H1 (cell line): ENCODE data around the gene DIP2C. TPM values are rescaled to one million over a fixed set of nuclear protein-coding genes. Genes with fewer than 3 reads are reported as not detected.

ENCODE experiments used
- CTCF ChIA-PET: fragments of 300-600 bp; sonication (Branson Sonifier 250); formaldehyde crosslinking; loops from one replicate; lab custom pipeline; 2021; ENCODE audit not compliant: partially characterized antibody; lab: Charles Lee
- POLR2A ChIA-PET: fragments of 300-600 bp; sonication (Branson Sonifier 250); formaldehyde crosslinking; loops from one replicate; lab custom pipeline; 2021; ENCODE audit warnings: inconsistent platforms; ENCODE audit not compliant: partially characterized antibody; lab: Charles Lee
- DNase-seq, 2 experiments: peaks; one replicate each; pipeline versions ENCODE4 v3.0.0 to v3.0.0-alpha.2; 2010 to 2022; ENCODE audit warnings: low spot score in 2 of 2, low read depth in 1 of 2, mixed read lengths in 1 of 2
- FAIRE-seq: peaks from 2 replicates; lab custom pipeline; 2011; peaks lifted over from hg19 to GRCh38; lab: Jason Lieb, UNC
- H2AFZ ChIP-seq: 2 replicates; pipeline ENCODE4 v1.8.1; 2012; ENCODE audit warnings: low read length, inconsistent platforms
- H2AK5ac ChIP-seq: 2 replicates; pipeline ENCODE4 v1.6.1; 2013; ENCODE audit warnings: low read depth, low read length
- H2BK120ac ChIP-seq: replicated peaks from 2 replicates; pipeline ENCODE3; 2013; ENCODE audit warnings: low read depth, low read length, inconsistent platforms
- H2BK12ac ChIP-seq: 2 replicates; pipeline ENCODE4 v1.6.1; 2013; ENCODE audit warnings: low read depth, low read length
- H2BK15ac ChIP-seq: 2 replicates; pipeline ENCODE4 v1.6.1; 2013; ENCODE audit warnings: low read length
- H2BK20ac ChIP-seq: 2 replicates; pipeline ENCODE4 v1.6.1; 2013; ENCODE audit warnings: low read length
- H2BK5ac ChIP-seq: 2 replicates; pipeline ENCODE4 v1.6.1; 2013; ENCODE audit warnings: low read depth, low read length
- H3K14ac ChIP-seq: 2 replicates; pipeline ENCODE4 v1.6.1; 2013; ENCODE audit warnings: inconsistent platforms; ENCODE audit not compliant: insufficient read length
- H3K18ac ChIP-seq: 2 replicates; pipeline ENCODE4 v1.6.1; 2013; ENCODE audit warnings: low read length; ENCODE audit errors: extremely low read depth
- H3K23ac ChIP-seq: 2 replicates; pipeline ENCODE4 v1.6.1; 2013; ENCODE audit warnings: inconsistent platforms; ENCODE audit not compliant: insufficient read length
- H3K23me2 ChIP-seq: 2 replicates; pipeline ENCODE4 v1.6.1; 2013; ENCODE audit warnings: low read depth, low read length
- H3K27ac ChIP-seq: 2 replicates; pipeline ENCODE4 v1.6.1; 2011; ENCODE audit warnings: low read depth, low read length, inconsistent platforms
- H3K27me3 ChIP-seq, 4 experiments: replicated peaks in 1 of 4; 1 replicate in 1 of 4; 2 replicates in 3 of 4; pipeline versions ENCODE4 v1.6.1 to v1.8.1; 2011 to 2013; ENCODE audit warnings: low read length in 3 of 4, mild to moderate bottlenecking in 3 of 4, inconsistent platforms in 2 of 4, mixed read lengths in 2 of 4, moderate library complexity in 1 of 4; ENCODE audit not compliant: control insufficient read depth in 3 of 4, insufficient read depth in 3 of 4; ENCODE audit errors: extremely low read depth in 1 of 4
- H3K36me3 ChIP-seq, 4 experiments: 2 replicates each; pipeline versions ENCODE4 v1.6.1 to v1.8.1; 2011 to 2013; ENCODE audit warnings: mild to moderate bottlenecking in 4 of 4, low read length in 3 of 4, moderate library complexity in 2 of 4, control low read depth in 1 of 4, inconsistent platforms in 1 of 4; ENCODE audit not compliant: insufficient read depth in 4 of 4, control insufficient read depth in 2 of 4
- H3K4ac ChIP-seq: replicated peaks from 2 replicates; pipeline ENCODE3; 2013; ENCODE audit warnings: low read length, low read depth, mixed read lengths, inconsistent platforms; ENCODE audit not compliant: insufficient read length
- H3K4me1 ChIP-seq, 4 experiments: replicated peaks in 1 of 4; 1 replicate in 1 of 4; 2 replicates in 3 of 4; pipeline versions ENCODE4 v1.6.1 to v1.8.1; 2011 to 2013; ENCODE audit warnings: low read length in 3 of 4, inconsistent platforms in 2 of 4, mixed read lengths in 1 of 4; ENCODE audit not compliant: insufficient read depth in 4 of 4, control insufficient read depth in 3 of 4
- H3K4me2 ChIP-seq, 2 experiments: 2 replicates each; pipeline versions ENCODE4 v1.6.1 to v1.8.1; 2011 to 2013; ENCODE audit warnings: low read depth in 2 of 2, low read length in 2 of 2, control low read depth in 1 of 2, inconsistent platforms in 1 of 2, mild to moderate bottlenecking in 1 of 2; ENCODE audit not compliant: insufficient read depth in 1 of 2
- H3K4me3 ChIP-seq, 4 experiments: fragments of 200-600, 300-600 bp in 1 of 4; sonication (generic), shearing (Covaris generic), sonication (Bioruptor Twin) in 1 of 4; 2 replicates each; pipeline versions ENCODE4 v1.5.1 to v1.8.1; 2011 to 2016; ENCODE audit warnings: low read length in 4 of 4, low read depth in 3 of 4, control low read depth in 2 of 4, inconsistent platforms in 2 of 4, mild to moderate bottlenecking in 2 of 4, mixed read lengths in 1 of 4, moderate library complexity in 1 of 4; ENCODE audit not compliant: insufficient read depth in 2 of 4; ENCODE audit errors: extremely low read depth in 1 of 4
- H3K56ac ChIP-seq: replicated peaks from 2 replicates; pipeline ENCODE3; 2013; ENCODE audit warnings: low read depth, mild to moderate bottlenecking, mixed read lengths, low read length, inconsistent platforms; ENCODE audit not compliant: insufficient read length
- H3K79me1 ChIP-seq: 2 replicates; pipeline ENCODE4 v1.6.1; 2013; ENCODE audit warnings: low read depth, low read length, control low read depth
- H3K79me2 ChIP-seq, 2 experiments: 2 replicates each; pipeline versions ENCODE4 v1.6.1 to v1.8.1; 2012 to 2013; ENCODE audit warnings: low read length in 2 of 2, mild to moderate bottlenecking in 2 of 2, inconsistent platforms in 1 of 2; ENCODE audit not compliant: insufficient read depth in 2 of 2, control insufficient read depth in 1 of 2
- H3K9ac ChIP-seq, 4 experiments: replicated peaks in 1 of 4; 1 replicate in 1 of 4; 2 replicates in 3 of 4; pipeline versions ENCODE4 v1.6.1 to v1.8.1; 2011 to 2013; ENCODE audit warnings: low read depth in 3 of 4, low read length in 3 of 4, control low read depth in 2 of 4, mild to moderate bottlenecking in 2 of 4, moderate library complexity in 2 of 4, inconsistent platforms in 1 of 4; ENCODE audit errors: extremely low read depth in 1 of 4
- H3K9me3 ChIP-seq, 2 experiments: 2 replicates each; pipeline versions ENCODE4 v1.6.1 to v1.8.1; 2012 to 2013; ENCODE audit warnings: mild to moderate bottlenecking in 2 of 2, moderate library complexity in 2 of 2, control low read depth in 1 of 2, inconsistent platforms in 1 of 2, low read depth in 1 of 2, low read length in 1 of 2, mixed read lengths in 1 of 2; ENCODE audit not compliant: insufficient read depth in 2 of 2
- H4K20me1 ChIP-seq, 2 experiments: replicated peaks in 1 of 2; 2 replicates each; pipeline versions ENCODE3 to v1.8.1; 2011 to 2013; ENCODE audit warnings: inconsistent platforms in 2 of 2, low read length in 2 of 2, mild to moderate bottlenecking in 1 of 2; ENCODE audit not compliant: insufficient read depth in 2 of 2, control insufficient read depth in 1 of 2
- H4K5ac ChIP-seq: 2 replicates; pipeline ENCODE4 v1.6.1; 2013; ENCODE audit warnings: low read length, low read depth, mixed read lengths, inconsistent platforms; ENCODE audit not compliant: insufficient read length
- H4K8ac ChIP-seq: 2 replicates; pipeline ENCODE4 v1.8.0; 2013; ENCODE audit warnings: mild to moderate bottlenecking, moderate library complexity, low read length, inconsistent platforms; ENCODE audit not compliant: insufficient read depth; ENCODE audit errors: extremely low read depth
- H4K91ac ChIP-seq: replicated peaks from 2 replicates; pipeline ENCODE3; 2013; ENCODE audit warnings: low read length, mixed read lengths, inconsistent platforms; ENCODE audit not compliant: insufficient read length
- CTCF ChIP-seq, 3 experiments: IDR thresholded peaks; 1 replicate in 2 of 3; 2 replicates in 1 of 3; pipeline versions ENCODE4 v1.5.1 to v1.6.1; 2011; ENCODE audit warnings: low read length in 3 of 3, mild to moderate bottlenecking in 3 of 3, inconsistent platforms in 2 of 3, low read depth in 1 of 3, moderate library complexity in 1 of 3; ENCODE audit not compliant: insufficient read depth in 1 of 3; ENCODE audit errors: control extremely low read depth in 1 of 3
- FOSL1 ChIP-seq: IDR thresholded peaks from 2 replicates; pipeline ENCODE4 v1.6.1; 2011; ENCODE audit warnings: mild to moderate bottlenecking, low read depth, low read length, moderate library complexity; ENCODE audit not compliant: insufficient read depth
- PHF8 ChIP-seq: fragments of 200-600 bp; sonication (generic); conservative IDR thresholded peaks from 2 replicates; pipeline ENCODE4 v1.7.1; 2012; ENCODE audit warnings: low read depth, mild to moderate bottlenecking, inconsistent platforms, low read length, moderate library complexity
- POU5F1 ChIP-seq: IDR thresholded peaks from 2 replicates; pipeline ENCODE4 v1.6.1; 2011; ENCODE audit warnings: low read depth, mild to moderate bottlenecking, low read length, moderate library complexity
- SAP30 ChIP-seq: fragments of 300-600 bp; sonication (generic); IDR thresholded peaks from 2 replicates; pipeline ENCODE4 v1.7.1; 2012; ENCODE audit warnings: low read length, moderate library complexity, mild to moderate bottlenecking, inconsistent platforms; ENCODE audit not compliant: insufficient read depth, insufficient replicate concordance
- SIN3A ChIP-seq, 2 experiments: IDR thresholded peaks in 1 of 2; conservative IDR thresholded peaks in 1 of 2; 2 replicates each; pipeline ENCODE4 v1.6.1; 2011 to 2012; ENCODE audit warnings: low read length in 2 of 2, improper control_type of control experiment in 1 of 2, low read depth in 1 of 2, mild to moderate bottlenecking in 1 of 2
- SRF ChIP-seq: IDR thresholded peaks from 2 replicates; pipeline ENCODE4 v1.6.1; 2011; ENCODE audit warnings: mild to moderate bottlenecking, low read depth, low read length, moderate library complexity
- TAF1 ChIP-seq: IDR thresholded peaks from 2 replicates; pipeline ENCODE4 v1.6.1; 2011; ENCODE audit warnings: mild to moderate bottlenecking, low read depth, low read length
- TAF7 ChIP-seq: optimal IDR thresholded peaks from 2 replicates; pipeline ENCODE3; 2011; ENCODE audit warnings: low read depth, mild to moderate bottlenecking, inconsistent platforms, low read length, moderate library complexity, borderline replicate concordance
- TEAD4 ChIP-seq: IDR thresholded peaks from 2 replicates; pipeline ENCODE4 v1.6.1; 2012; ENCODE audit warnings: low read depth, low read length, inconsistent platforms, mixed read lengths
- WGBS, 2 experiments: shearing (Covaris generic) in 1 of 2; methylation state at CpG; one replicate each; pipeline versions ENCODE4 v1.1.6 to v1.1.7; 2013 to 2015; ENCODE audit warnings: low lambda C conversion rate in 2 of 2, mixed read lengths in 2 of 2, inconsistent platforms in 1 of 2, low coverage in 1 of 2, missing lambda C conversion rate in 1 of 2; ENCODE audit not compliant: insufficient replicate concordance in 2 of 2, insufficient coverage in 1 of 2, insufficient read length in 1 of 2; ENCODE audit errors: extremely low coverage in 1 of 2, missing lambda C conversion rate in 1 of 2; 5-methylcytosine and 5-hydroxymethylcytosine counted together
- polyA plus RNA-seq, 7 experiments: library from polyadenylated mRNA; depleted of rRNA in 3 of 7; stranded (reverse) in 5 of 7; unstranded in 2 of 7; fragments of >200 nt in 5 of 7; fragments of 200-250 nt in 2 of 7; gene quantifications; 1 replicate in 5 of 7; 2 replicates in 1 of 7; 4 replicates in 1 of 7; pipeline versions ENCODE4 v1.2.1 to v1.2.3, GENCODE V29; 2011 to 2013; ENCODE audit warnings: missing spikeins in 2 of 7, mixed read lengths in 2 of 7
- total RNA-seq: library from RNA; stranded (reverse); fragmentation: NEBNext Ultra II Directional; extraction: Animal tissue kit (Norgen Biotek cat#: 25700); gene quantifications from 2 replicates; pipeline ENCODE4 v1.2.1, GENCODE V29; 2021

DIP2C gene
- total and polyA plus RNA-seq, 2 of the 8 experiments (the other 6 are each of a cell fraction or from before 2014, with no cell fraction given), result 3.8 to 9.3 TPM

- FAIRE-seq (no peak), DNase-seq (no peak)
- Histone ChIP-seq H3K14ac (no peak overlapping the region), H3K23me2 (no peaks in the 10 kb centered on the region), H2AFZ (no peak overlapping the region), H3K36me3 (no peaks in the 10 kb centered on the region), H2AK5ac (no peak overlapping the region), H4K5ac (no peak overlapping the region), H3K79me1 (no peaks in the 10 kb centered on the region), H3K4me3 (no peak overlapping the region), H3K4me1 (no peaks in the 10 kb centered on the region), H4K8ac (peak overlapping the region; percentile 6; the same call in 1 of the 2 replicates), H2BK5ac (no peak overlapping the region), H2BK15ac (no peak overlapping the region), H3K4ac (no peak overlapping the region), H2BK120ac (no peak overlapping the region), H2BK20ac (no peak overlapping the region), H3K9me3 (no peaks in the 10 kb centered on the region), H3K23ac (no peak overlapping the region), H4K91ac (no peak overlapping the region), H3K79me2 (no peaks in the 10 kb centered on the region), H4K20me1 (no peaks in the 10 kb centered on the region), H3K27me3 (no peaks in the 10 kb centered on the region; a peak in 1 of 7 replicates), H2BK12ac (no peak overlapping the region), H3K4me2 (no peak overlapping the region), H3K56ac (no peak overlapping the region), H3K9ac (no peak overlapping the region), H3K18ac (no peak overlapping the region), H3K27ac (no peak overlapping the region)
- CTCF ChIA-PET, result interaction anchor here (2.0 to 2.5 kb wide), 2 partner anchors 45 to 513 kb away, joined by 5 to 9 read pairs; no protein-coding TSS in a partner anchor
- 93% methylated on average over 16 of the region's 18 CpGs; no CpG with 5 or more reads in 1 of the 2 experiments for WGBS, 2 experiments
- POLR2A ChIA-PET, result no interaction called here
- TF ChIP-seq TEAD4 (no peak), TAF7 (no peak), FOSL1 (no peak), TAF1 (no peak), SRF (no peak), PHF8 (no peak), POU5F1 (no peak), SIN3A (conservative IDR thresholded peaks at IDR 0.05 in 1 of 2, IDR thresholded peaks at IDR 0.05 in 1 of 2; ENCODE audit: low read depth in 1 of 2, low read length in 2 of 2) (no peak), SAP30 (no peak), CTCF (IDR thresholded peaks at IDR 0.05; ENCODE audit: control extremely low read depth in 1 of 3, insufficient read depth in 1 of 3, low read depth in 1 of 3, low read length in 3 of 3) (no peak)
Observed at GRCh38 chr10:275680-276079, 413.8 kb downstream of the DIP2C start.
